ENCODE measurements around the gene PRKX.
"Not testable (repeated sequence)": the region's sequence is repeated elsewhere in the genome, so short reads cannot be mapped to it uniquely, and the experiment has no call there.

- not testable (repeated sequence) for TF ChIP-seq CTCF (IDR thresholded peaks at IDR 0.05; ENCODE audit: poor library complexity); EZH2 (IDR thresholded peaks at IDR 0.05; ENCODE audit: borderline replicate concordance)
These were observed 23.1 kb upstream of the PRKX start for GRCh38 chrX:3736536-3736935.

Measured in hepatocyte (in vitro differentiated cells).